HepG2 (cell line): Measurements from ENCODE around the gene KCNK18. TPM values are rescaled to one million over a fixed set of nuclear protein-coding genes. Genes with fewer than 3 reads are reported as not detected.
"Not testable (repeated sequence)": the region's sequence is repeated elsewhere in the genome, so short reads cannot be mapped to it uniquely, and the experiment has no call there.

Source experiments
- ATAC-seq: fragments of 200-7000 bp; cut with Tn5 transposase; 3 replicates; pipeline ENCODE4 v1.9.1; 2020; ENCODE audit warnings: mild to moderate bottlenecking, moderate library complexity
- BruUV-seq: library from RNA; stranded (reverse); fragments of 400-500 nt; replicated peaks from 2 replicates; lab custom pipeline; 2021; lab: Mats Ljungman, UMichigan
- CTCF ChIA-PET: fragments of 300-600 bp; formaldehyde crosslinking; extraction: SDS; loops from one replicate; lab custom pipeline; 2021; ENCODE audit warnings: low total read pairs, inconsistent platforms, low intra/inter-chr PET ratio; lab: Yijun Ruan, JAX
- POLR2A ChIA-PET: fragments of 350-600 bp; sonication (Branson Sonifier 250); formaldehyde crosslinking; loops from one replicate; lab custom pipeline; 2020; ENCODE audit warnings: antibody characterized with exemption, inconsistent platforms; lab: Yijun Ruan, JAX
- DNase-seq: peaks from one replicate; pipeline ENCODE4 v3.0.0-alpha.2; 2015; ENCODE audit warnings: low spot score
- FAIRE-seq: peaks from 3 replicates; lab custom pipeline; 2011; peaks lifted over from hg19 to GRCh38; lab: Jason Lieb, UNC
- H2AFZ ChIP-seq: one replicate; pipeline ENCODE4 v1.6.1; 2011; ENCODE audit warnings: low read length, inconsistent platforms
- H3K27ac ChIP-seq: fragments of 300-600 bp; 3 replicates; pipeline ENCODE4 v1.8.0; 2011; ENCODE audit warnings: mixed run types, mild to moderate bottlenecking, mixed read lengths, low read length, inconsistent platforms; ENCODE audit not compliant: insufficient read depth; ENCODE audit errors: extremely low read length
- H3K27me3 ChIP-seq, 2 experiments: fragments of 200-600 bp in 1 of 2; 2 replicates in 1 of 2; 3 replicates in 1 of 2; pipeline versions ENCODE4 v1.6.0 to v1.8.0; 2011; ENCODE audit warnings: low read length in 2 of 2, mild to moderate bottlenecking in 2 of 2, moderate library complexity in 2 of 2, inconsistent platforms in 1 of 2; ENCODE audit not compliant: insufficient read depth in 2 of 2, control insufficient read depth in 1 of 2
- H3K36me3 ChIP-seq, 2 experiments: fragments of 200-600 bp in 1 of 2; replicated peaks in 1 of 2; 2 replicates in 1 of 2; 3 replicates in 1 of 2; pipeline versions ENCODE4 v1.5.1 to v1.8.0; 2011; ENCODE audit warnings: low read length in 2 of 2, inconsistent platforms in 1 of 2; ENCODE audit not compliant: insufficient read depth in 2 of 2, control insufficient read depth in 1 of 2
- H3K4me1 ChIP-seq: 2 replicates; pipeline ENCODE4 v1.5.1; 2012; ENCODE audit warnings: low read length, inconsistent platforms; ENCODE audit not compliant: insufficient read depth
- H3K4me2 ChIP-seq: 2 replicates; pipeline ENCODE4 v1.6.0; 2011; ENCODE audit warnings: low read depth, low read length, inconsistent platforms
- H3K4me3 ChIP-seq, 3 experiments: fragments of 200-600 bp in 1 of 3; sonication (generic), shearing (Covaris generic) in 1 of 3; replicated peaks in 1 of 3; 2 replicates each; pipeline ENCODE4 v1.5.1; 2011 to 2016; ENCODE audit warnings: low read length in 3 of 3, inconsistent platforms in 2 of 3, low read depth in 2 of 3, mild to moderate bottlenecking in 2 of 3, control low read depth in 1 of 3, mixed read lengths in 1 of 3; ENCODE audit not compliant: insufficient read depth in 1 of 3
- H3K79me2 ChIP-seq: one replicate; pipeline ENCODE4 v1.6.1; 2011; ENCODE audit warnings: low read length, inconsistent platforms; ENCODE audit not compliant: insufficient read depth
- H3K9ac ChIP-seq: 2 replicates; pipeline ENCODE4 v1.6.0; 2011; ENCODE audit warnings: mild to moderate bottlenecking, low read depth, low read length, inconsistent platforms; ENCODE audit not compliant: insufficient read depth
- H3K9me3 ChIP-seq: 2 replicates; pipeline ENCODE4 v1.5.1; 2012; ENCODE audit warnings: mild to moderate bottlenecking, low read length
- H4K20me1 ChIP-seq: 2 replicates; pipeline ENCODE4 v1.6.0; 2011; ENCODE audit warnings: inconsistent platforms, mild to moderate bottlenecking, low read length, moderate library complexity; ENCODE audit not compliant: insufficient read depth
- CEBPB ChIP-seq: IDR thresholded peaks from 2 replicates; pipeline ENCODE4 v1.6.1; 2011; ENCODE audit warnings: low read depth, low read length, improper control_type of control experiment, borderline replicate concordance
- ELF1 ChIP-seq: sonication (generic); formaldehyde crosslinking; IDR thresholded peaks from 2 replicates; pipeline ENCODE4 v1.4.0; 2020; ENCODE audit warnings: missing genetic modification reagents
- FOXO1 ChIP-seq: sonication (generic); formaldehyde crosslinking; IDR thresholded peaks from 2 replicates; pipeline ENCODE4 v1.4.0; 2020; ENCODE audit warnings: missing genetic modification reagents
- GABPA ChIP-seq, 2 experiments: IDR thresholded peaks; 2 replicates each; pipeline ENCODE4 v1.6.1; 2011 to 2016; ENCODE audit warnings: low read depth in 2 of 2, low read length in 1 of 2, missing biosample characterization in 1 of 2, missing genetic modification characterization in 1 of 2
- HCFC1 ChIP-seq: fragments of 150-350 bp; IDR thresholded peaks from 2 replicates; pipeline ENCODE4 v1.6.1; 2014; ENCODE audit warnings: low read depth, low read length
- HNRNPK ChIP-seq: fragments of 200-400 bp; formaldehyde crosslinking; IDR thresholded peaks from 2 replicates; pipeline ENCODE4 v1.6.1; 2018; ENCODE audit warnings: low read length, low read depth, moderate library complexity, mild to moderate bottlenecking; ENCODE audit not compliant: poor library complexity, severe bottlenecking
- NR1H2 ChIP-seq: sonication (generic); formaldehyde crosslinking; IDR thresholded peaks from 2 replicates; pipeline ENCODE4 v1.8.1; 2022; ENCODE audit warnings: low read depth, missing genetic modification reagents, borderline replicate concordance
- PRMT3 ChIP-seq: sonication (generic); formaldehyde crosslinking; IDR thresholded peaks from 2 replicates; pipeline ENCODE4 v1.8.1; 2022; ENCODE audit warnings: low read depth, mild to moderate bottlenecking, moderate library complexity, missing genetic modification reagents, borderline replicate concordance
- RARG ChIP-seq: sonication (generic); formaldehyde crosslinking; IDR thresholded peaks from 2 replicates; pipeline ENCODE4 v1.4.0; 2020; ENCODE audit warnings: low read depth, mild to moderate bottlenecking, missing genetic modification reagents
- RBM22 ChIP-seq: fragments of 200-400 bp; formaldehyde crosslinking; optimal IDR thresholded peaks from 2 replicates; pipeline ENCODE3; 2017; ENCODE audit warnings: mild to moderate bottlenecking, low read length, moderate library complexity
- SMAD9 ChIP-seq: sonication (generic); formaldehyde crosslinking; IDR thresholded peaks from 2 replicates; pipeline ENCODE4 v1.5.1; 2020; ENCODE audit warnings: mild to moderate bottlenecking, missing genetic modification reagents
- SNAPC5 ChIP-seq: sonication (generic); formaldehyde crosslinking; IDR thresholded peaks from 2 replicates; pipeline ENCODE4 v1.8.1; 2023; ENCODE audit warnings: mild to moderate bottlenecking, missing genetic modification reagents, borderline replicate concordance
- TIGD3 ChIP-seq: sonication (generic); formaldehyde crosslinking; IDR thresholded peaks from 2 replicates; pipeline ENCODE4 v1.5.1; 2020; ENCODE audit warnings: mild to moderate bottlenecking, missing genetic modification reagents, borderline replicate concordance
- ZNF557 ChIP-seq: sonication (generic); formaldehyde crosslinking; IDR thresholded peaks from 2 replicates; pipeline ENCODE4 v1.4.0; 2020; ENCODE audit warnings: missing genetic modification reagents
- ZNF749 ChIP-seq: sonication (generic); formaldehyde crosslinking; IDR thresholded peaks from 2 replicates; pipeline ENCODE4 v1.8.0; 2022; ENCODE audit warnings: mild to moderate bottlenecking, missing genetic modification reagents, moderate library complexity, borderline replicate concordance
- ZNF83 ChIP-seq: sonication (generic); formaldehyde crosslinking; IDR thresholded peaks from 2 replicates; pipeline ENCODE4 v1.4.0; 2020; ENCODE audit warnings: missing genetic modification reagents, mild to moderate bottlenecking, borderline replicate concordance
- WGBS: methylation state at CpG from one replicate; pipeline ENCODE4 v1.1.6; 2017; ENCODE audit warnings: low lambda C conversion rate; 5-methylcytosine and 5-hydroxymethylcytosine counted together
- in situ Hi-C: cut with HindIII; loops from 2 replicates; pipeline ENCODE4 v1.10.0; 2017; ENCODE audit warnings: low pct_unique_long_range_greater_than_20kb; ENCODE audit not compliant: extremely low pct_ligation_motif_present
- intact Hi-C: fragments of 100-400 bp; cut with micrococcal nuclease; formaldehyde crosslinking; loops from one replicate; pipeline ENCODE4 v1.10.0; 2022; ENCODE audit not compliant: unreplicated experiment
- polyA plus RNA-seq, 8 experiments: library from polyadenylated mRNA; depleted of rRNA in 3 of 8; stranded (reverse) in 7 of 8; unstranded in 1 of 8; fragments of >200 nt; fragmentation: Illumina TruSeq in 4 of 8; extraction: Trizol in 4 of 8; gene quantifications; 2 replicates each; pipeline versions ENCODE4 v1.2.1 to v1.2.3, GENCODE V29; 2011 to 2016; ENCODE audit warnings: low read depth in 4 of 8, missing spikeins in 1 of 8, mixed read lengths in 1 of 8; ENCODE audit not compliant: insufficient read depth in 1 of 8
- total RNA-seq, 5 experiments: library from RNA; depleted of rRNA; stranded (reverse); fragments of >200 nt; fragmentation: Illumina TruSeq; extraction: Trizol; gene quantifications; 2 replicates each; pipeline ENCODE4 v1.2.3, GENCODE V29; 2016; ENCODE audit warnings: low read depth in 1 of 5

KCNK18 gene
- total and polyA plus RNA-seq, 2 of the 13 experiments (the other 11 are each of a cell fraction or from before 2014, with no cell fraction given) = not detected

- H2AFZ ChIP-seq, FAIRE-seq: not testable (repeated sequence)
Measured at GRCh38 chr10:117185817-117186216, 11.5 kb upstream of the KCNK18 start.

GRCh38 chr10:117186832-117187615 is 10.3 kb upstream of the KCNK18 start:
- intact Hi-C loops (no loop called here), in situ Hi-C loops (no loop called here)
- BruUV-seq = no TSS peak
- no peak overlapping the region for H3K9ac ChIP-seq
- H2AFZ ChIP-seq = no peak overlapping the region
- H3K4me1 ChIP-seq = no peaks in the 10 kb centered on the region
- H3K79me2 ChIP-seq = no peaks in the 10 kb centered on the region
- H3K4me2 ChIP-seq = no peak overlapping the region
- H3K36me3 ChIP-seq = no peaks in the 10 kb centered on the region
- H3K9me3 ChIP-seq = no peaks in the 10 kb centered on the region
- H3K4me3 ChIP-seq = no peak overlapping the region
- no peaks in the 10 kb centered on the region for H4K20me1 ChIP-seq
- 5% methylated on average over 4 of the region's 4 CpGs for WGBS
- peaks cover 2 to 8% of the 10 kb centered on the region in 2 experiments; a peak in 1 of 5 replicates for H3K27me3 ChIP-seq
- POLR2A ChIA-PET = no interaction called here
- DNase-seq (no peak), ATAC-seq (no peak), FAIRE-seq (no peak)
- H3K27ac ChIP-seq = no peak overlapping the region
- CTCF ChIA-PET = no interaction called here
- no peak for TF ChIP-seq ZNF557 (CRISPR knock-in tag)
- TF ChIP-seq SMAD9 = no peak
- no peak for TF ChIP-seq SNAPC5
- peak; percentile 51; the same call in 1 of the 2 replicates for TF ChIP-seq HCFC1
- TF ChIP-seq CEBPB = peak; percentile 76; the same call in 1 of the 2 replicates
- TF ChIP-seq ELF1 = 0 out of 2 replicates have a peak, but pooled peaks have one; percentile 35
- TF ChIP-seq HNRNPK = no peak
- TF ChIP-seq NR1H2 (CRISPR knock-in tag) = no peak
- TF ChIP-seq TIGD3 (CRISPR knock-in tag) = no peak
- no peak for TF ChIP-seq PRMT3 (CRISPR knock-in tag)
- TF ChIP-seq RARG (CRISPR knock-in tag) = no peak
- TF ChIP-seq ZNF749 (CRISPR knock-in tag) = no peak
- TF ChIP-seq ZNF83 = no peak
- TF ChIP-seq FOXO1 (CRISPR knock-in tag) = no peak
- TF ChIP-seq GABPA (IDR thresholded peaks at IDR 0.05; ENCODE audit: low read depth, low read length) = no peak; the same call in 1 of the 2 replicates
- TF ChIP-seq GABPA (CRISPR knock-in tag; IDR thresholded peaks at IDR 0.05; ENCODE audit: low read depth) = peak; percentile 88
- TF ChIP-seq RBM22 = no peak

More at GRCh38 chr10:117185817-117186216, 11.5 kb upstream of the KCNK18 start:
- H3K4me2 ChIP-seq, H4K20me1 ChIP-seq, POLR2A ChIA-PET, H3K4me1 ChIP-seq, intact Hi-C loops, H3K27me3 ChIP-seq, H3K4me3 ChIP-seq, H3K27ac ChIP-seq, BruUV-seq, H3K36me3 ChIP-seq, H3K79me2 ChIP-seq, in situ Hi-C loops, CTCF ChIA-PET, H3K9ac ChIP-seq, DNase-seq, H3K9me3 ChIP-seq: not testable (repeated sequence)
- ATAC-seq = peak; percentile 66
- 0% methylated on average over 1 of the region's 4 CpGs for WGBS
